ENCODE measurements around the gene EIF4E2.
"Not testable (repeated sequence)": the region's sequence is repeated elsewhere in the genome, so short reads cannot be mapped to it uniquely, and the experiment has no call there.

The EIF4E2 gene

GRCh38 chr2:232529806-232530547 is 20.5 kb upstream of the EIF4E2 start:
- no peak for TF ChIP-seq CTCF (IDR thresholded peaks at IDR 0.05; ENCODE audit: extremely low read depth, insufficient read depth, missing control alignments)
- no peak for DNase-seq (ENCODE audit: low spot score)
- in situ Hi-C loops (cut with MboI; ENCODE audit: low pct_unique_long_range_greater_than_20kb, low sequenced_read_pairs, unreplicated experiment): no loop called here

GRCh38 chr2:232530626-232531260 is 19.7 kb upstream of the EIF4E2 start:
- TF ChIP-seq CTCF (IDR thresholded peaks at IDR 0.05; ENCODE audit: extremely low read depth, insufficient read depth, missing control alignments): no peak
- in situ Hi-C loops (cut with MboI; ENCODE audit: low pct_unique_long_range_greater_than_20kb, low sequenced_read_pairs, unreplicated experiment): no loop called here
- no peak for DNase-seq (ENCODE audit: low spot score)

- in situ Hi-C loops (cut with MboI; ENCODE audit: low pct_unique_long_range_greater_than_20kb, low sequenced_read_pairs, unreplicated experiment): no loop called here
- DNase-seq (ENCODE audit: low spot score): no peak
- TF ChIP-seq CTCF (IDR thresholded peaks at IDR 0.05; ENCODE audit: extremely low read depth, insufficient read depth, missing control alignments): no peak
Measured at GRCh38 chr2:232532419-232532818, 18.1 kb upstream of the EIF4E2 start.

- DNase-seq (ENCODE audit: low spot score); in situ Hi-C loops (cut with MboI; ENCODE audit: low pct_unique_long_range_greater_than_20kb, low sequenced_read_pairs, unreplicated experiment): not testable (repeated sequence)
Measured at GRCh38 chr2:232532821-232533220, 17.7 kb upstream of the EIF4E2 start.

GRCh38 chr2:232533944-232534710 is 16.4 kb upstream of the EIF4E2 start:
- no peak for DNase-seq (ENCODE audit: low spot score)
- in situ Hi-C loops (cut with MboI; ENCODE audit: low pct_unique_long_range_greater_than_20kb, low sequenced_read_pairs, unreplicated experiment): no loop called here
- no peak for TF ChIP-seq CTCF (IDR thresholded peaks at IDR 0.05; ENCODE audit: extremely low read depth, insufficient read depth, missing control alignments)

- DNase-seq (ENCODE audit: low spot score): no peak
- TF ChIP-seq CTCF (IDR thresholded peaks at IDR 0.05; ENCODE audit: extremely low read depth, insufficient read depth, missing control alignments): no peak
- in situ Hi-C loops (cut with MboI; ENCODE audit: low pct_unique_long_range_greater_than_20kb, low sequenced_read_pairs, unreplicated experiment): no loop called here
Measured at GRCh38 chr2:232534940-232535651, 15.4 kb upstream of the EIF4E2 start.
